WTC11 (cell line): ENCODE measurements around the gene BIVM. TPM values are rescaled to one million over a fixed set of nuclear protein-coding genes. Genes with fewer than 3 reads are reported as not detected.

Experiments used
- ATAC-seq: fragments of 200-7000 bp; cut with Tn5 transposase; 2 replicates; pipeline ENCODE4 v1.10.0; 2021; ENCODE audit warnings: mild to moderate bottlenecking, moderate library complexity
- CTCF ChIA-PET: fragments of 300-600 bp; sonication (Branson Sonifier 250); formaldehyde crosslinking; loops from one replicate; lab custom pipeline; 2021; ENCODE audit warnings: antibody characterized with exemption; lab: Charles Lee
- POLR2A ChIA-PET: fragments of 350-600 bp; sonication (Branson Sonifier 250); formaldehyde crosslinking; loops from one replicate; lab custom pipeline; 2021; ENCODE audit warnings: antibody characterized with exemption; lab: Charles Lee
- DNase-seq: peaks from one replicate; pipeline ENCODE4 v3.0.0; 2021; ENCODE audit warnings: low spot score
- H3K27ac Mint-ChIP-seq: 2 replicates; pipeline ENCODE4 v1.8.0; 2021; ENCODE audit warnings: mixed read lengths
- H3K27me3 Mint-ChIP-seq: 2 replicates; pipeline ENCODE4 v1.8.0; 2021; ENCODE audit warnings: low read depth, mild to moderate bottlenecking, moderate library complexity, mixed read lengths
- H3K36me3 Mint-ChIP-seq: 2 replicates; pipeline ENCODE4 v1.8.0; 2021; ENCODE audit warnings: mixed read lengths
- H3K4me1 Mint-ChIP-seq: 2 replicates; pipeline ENCODE4 v1.8.0; 2022; ENCODE audit warnings: mixed read lengths
- H3K4me3 Mint-ChIP-seq: 2 replicates; pipeline ENCODE4 v1.8.0; 2021; ENCODE audit warnings: mild to moderate bottlenecking, moderate library complexity, mixed read lengths
- H3K9me3 Mint-ChIP-seq: 2 replicates; pipeline ENCODE4 v1.8.0; 2021; ENCODE audit warnings: mixed read lengths
- FOXP1 ChIP-seq: sonication (generic); formaldehyde crosslinking; IDR thresholded peaks from 2 replicates; pipeline ENCODE4 v1.8.0; 2022; ENCODE audit warnings: missing genetic modification reagents, mild to moderate bottlenecking, moderate library complexity, borderline replicate concordance
- KAT7 ChIP-seq: sonication (generic); formaldehyde crosslinking; IDR thresholded peaks from 2 replicates; pipeline ENCODE4 v1.8.1; 2023; ENCODE audit warnings: missing genetic modification reagents, mild to moderate bottlenecking, borderline replicate concordance
- MXD4 ChIP-seq: fragments of 250-450 bp; sonication (Bioruptor Pico); IDR thresholded peaks from 2 replicates; pipeline ENCODE4 v1.8.0; 2021; ENCODE audit warnings: mild to moderate bottlenecking, moderate library complexity, borderline replicate concordance
- NFATC4 ChIP-seq: fragments of 250-450 bp; sonication (Bioruptor Pico); IDR thresholded peaks from 2 replicates; pipeline ENCODE4 v1.9.0; 2021; ENCODE audit warnings: mild to moderate bottlenecking
- NR2C2 ChIP-seq: sonication (generic); formaldehyde crosslinking; IDR thresholded peaks from 2 replicates; pipeline ENCODE4 v1.8.0; 2022; ENCODE audit warnings: mild to moderate bottlenecking, missing genetic modification reagents
- RORB ChIP-seq: fragments of 250-450 bp; sonication (Bioruptor Pico); IDR thresholded peaks from 2 replicates; pipeline ENCODE4 v1.9.0; 2021; ENCODE audit warnings: mild to moderate bottlenecking
- SMAD4 ChIP-seq: sonication (generic); formaldehyde crosslinking; IDR thresholded peaks from 2 replicates; pipeline ENCODE4 v1.8.0; 2022; ENCODE audit warnings: mild to moderate bottlenecking, missing genetic modification reagents
- ZNF219 ChIP-seq: sonication (generic); formaldehyde crosslinking; IDR thresholded peaks from 2 replicates; pipeline ENCODE4 v1.8.0; 2023; ENCODE audit warnings: missing genetic modification reagents, mild to moderate bottlenecking, borderline replicate concordance
- ZNF416 ChIP-seq: fragments of 250-450 bp; sonication (Bioruptor Pico); IDR thresholded peaks from 2 replicates; pipeline ENCODE4 v1.9.0; 2021; ENCODE audit warnings: mild to moderate bottlenecking, inconsistent platforms
- total RNA-seq: library from RNA; stranded (reverse); gene quantifications from 3 replicates; pipeline ENCODE4 v1.2.3, GENCODE V29; 2021
- TF ChIP-seq, protein P1 (sequence below): fragments of 250-450 bp; sonication (Bioruptor Pico); conservative IDR thresholded peaks from 2 replicates; pipeline ENCODE4 v1.9.0; 2021; ENCODE audit warnings: mild to moderate bottlenecking
- TF ChIP-seq, protein P2 (sequence below): sonication (generic); formaldehyde crosslinking; IDR thresholded peaks from 2 replicates; pipeline ENCODE4 v1.8.1; 2023; ENCODE audit warnings: mild to moderate bottlenecking, missing genetic modification reagents, borderline replicate concordance
- TF ChIP-seq, protein P3 (sequence below): sonication (generic); formaldehyde crosslinking; IDR thresholded peaks from 2 replicates; pipeline ENCODE4 v1.8.0; 2023; ENCODE audit warnings: mild to moderate bottlenecking, missing genetic modification reagents
- TF ChIP-seq, protein P4 (sequence below): sonication (generic); formaldehyde crosslinking; IDR thresholded peaks from 2 replicates; pipeline ENCODE4 v1.8.1; 2023; ENCODE audit warnings: mild to moderate bottlenecking, missing genetic modification reagents
- TF ChIP-seq, protein P5 (sequence below): fragments of 250-450 bp; sonication (Bioruptor Pico); IDR thresholded peaks from 2 replicates; pipeline ENCODE4 v1.9.0; 2021; ENCODE audit warnings: mild to moderate bottlenecking
- TF ChIP-seq, protein P6 (sequence below): sonication (generic); formaldehyde crosslinking; IDR thresholded peaks from 2 replicates; pipeline ENCODE4 v1.8.1; 2022; ENCODE audit warnings: low read depth, missing genetic modification reagents, borderline replicate concordance

The BIVM gene
- total RNA-seq, 1 experiment from 2014 or later = 10.2 TPM

DNA sequence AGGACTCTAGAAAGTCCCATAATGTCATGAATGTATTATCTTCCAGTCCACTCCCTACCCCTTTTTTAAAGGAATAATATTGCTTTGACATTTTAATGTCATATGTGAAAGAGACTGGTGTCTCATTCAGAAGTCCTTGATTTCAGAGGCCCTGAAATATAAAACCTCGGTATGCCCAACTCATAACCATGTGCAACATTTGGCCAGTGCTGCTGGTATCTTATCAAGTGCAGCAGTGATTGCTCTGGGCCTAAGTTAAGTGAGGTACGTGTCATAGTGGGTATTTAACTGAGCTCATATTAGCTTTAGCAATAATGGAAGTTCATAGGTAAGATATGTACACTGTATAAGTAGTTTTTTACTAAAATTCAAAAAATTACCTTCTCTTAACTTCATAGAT is 40.1 kb upstream of the BIVM start:
- Mint-ChIP-seq H3K4me1 (peaks cover 6% of the 10 kb centered on the region; the same call in 1 of the 2 replicates), H3K27ac (no peak overlapping the region), H3K36me3 (no peaks in the 10 kb centered on the region), H3K9me3 (no peaks in the 10 kb centered on the region), H3K27me3 (no peaks in the 10 kb centered on the region; the same call in 1 of the 2 replicates), H3K4me3 (no peak overlapping the region)
- no peak for DNase-seq
- ChIA-PET CTCF (no interaction called here), POLR2A (no interaction called here)
- no peak for ATAC-seq
- TF ChIP-seq, protein P1, sequence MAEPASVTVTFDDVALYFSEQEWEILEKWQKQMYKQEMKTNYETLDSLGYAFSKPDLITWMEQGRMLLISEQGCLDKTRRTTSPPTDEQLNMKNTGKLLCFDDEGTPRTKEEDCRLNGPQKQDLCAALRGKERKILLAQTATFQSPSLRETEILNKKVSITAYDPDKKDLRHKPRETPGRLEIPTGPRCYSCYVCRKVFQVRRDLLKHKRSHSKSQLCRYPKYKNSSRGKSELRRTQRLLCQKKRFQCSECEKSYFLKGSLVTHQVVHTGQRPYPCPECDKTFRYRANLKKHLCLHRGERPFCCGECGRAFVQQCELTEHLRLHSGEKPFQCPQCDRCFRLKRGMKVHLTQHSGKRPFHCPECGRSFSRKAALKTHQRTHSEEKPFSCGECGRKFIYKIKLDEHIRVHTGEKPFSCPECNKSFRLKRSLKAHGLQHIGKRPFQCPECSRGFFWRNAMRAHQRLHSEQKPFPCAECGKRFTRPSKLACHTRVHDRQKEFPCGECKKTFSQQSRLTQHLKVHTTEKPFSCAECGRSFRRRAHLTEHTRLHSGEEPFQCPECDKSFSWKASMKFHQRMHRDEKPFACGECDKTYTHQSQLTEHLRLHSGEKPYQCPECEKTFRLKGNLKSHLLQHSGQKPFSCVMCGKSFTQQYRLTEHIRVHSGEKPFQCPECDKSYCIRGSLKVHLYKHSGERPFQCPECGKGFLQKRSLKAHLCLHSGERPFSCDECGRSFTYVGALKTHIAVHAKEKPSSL (CRISPR knock-in tag) = no peak
- TF ChIP-seq MXD4 (CRISPR knock-in tag) (no peak), KAT7 (CRISPR knock-in tag) (no peak), NFATC4 (CRISPR knock-in tag) (no peak), SMAD4 (no peak), RORB (no peak), ZNF416 (no peak), FOXP1 (no peak), ZNF219 (no peak), NR2C2 (CRISPR knock-in tag) (no peak)
- TF ChIP-seq, protein P2, sequence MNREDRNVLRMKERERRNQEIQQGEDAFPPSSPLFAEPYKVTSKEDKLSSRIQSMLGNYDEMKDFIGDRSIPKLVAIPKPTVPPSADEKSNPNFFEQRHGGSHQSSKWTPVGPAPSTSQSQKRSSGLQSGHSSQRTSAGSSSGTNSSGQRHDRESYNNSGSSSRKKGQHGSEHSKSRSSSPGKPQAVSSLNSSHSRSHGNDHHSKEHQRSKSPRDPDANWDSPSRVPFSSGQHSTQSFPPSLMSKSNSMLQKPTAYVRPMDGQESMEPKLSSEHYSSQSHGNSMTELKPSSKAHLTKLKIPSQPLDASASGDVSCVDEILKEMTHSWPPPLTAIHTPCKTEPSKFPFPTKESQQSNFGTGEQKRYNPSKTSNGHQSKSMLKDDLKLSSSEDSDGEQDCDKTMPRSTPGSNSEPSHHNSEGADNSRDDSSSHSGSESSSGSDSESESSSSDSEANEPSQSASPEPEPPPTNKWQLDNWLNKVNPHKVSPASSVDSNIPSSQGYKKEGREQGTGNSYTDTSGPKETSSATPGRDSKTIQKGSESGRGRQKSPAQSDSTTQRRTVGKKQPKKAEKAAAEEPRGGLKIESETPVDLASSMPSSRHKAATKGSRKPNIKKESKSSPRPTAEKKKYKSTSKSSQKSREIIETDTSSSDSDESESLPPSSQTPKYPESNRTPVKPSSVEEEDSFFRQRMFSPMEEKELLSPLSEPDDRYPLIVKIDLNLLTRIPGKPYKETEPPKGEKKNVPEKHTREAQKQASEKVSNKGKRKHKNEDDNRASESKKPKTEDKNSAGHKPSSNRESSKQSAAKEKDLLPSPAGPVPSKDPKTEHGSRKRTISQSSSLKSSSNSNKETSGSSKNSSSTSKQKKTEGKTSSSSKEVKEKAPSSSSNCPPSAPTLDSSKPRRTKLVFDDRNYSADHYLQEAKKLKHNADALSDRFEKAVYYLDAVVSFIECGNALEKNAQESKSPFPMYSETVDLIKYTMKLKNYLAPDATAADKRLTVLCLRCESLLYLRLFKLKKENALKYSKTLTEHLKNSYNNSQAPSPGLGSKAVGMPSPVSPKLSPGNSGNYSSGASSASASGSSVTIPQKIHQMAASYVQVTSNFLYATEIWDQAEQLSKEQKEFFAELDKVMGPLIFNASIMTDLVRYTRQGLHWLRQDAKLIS (CRISPR knock-in tag) = no peak
- TF ChIP-seq, protein P3, sequence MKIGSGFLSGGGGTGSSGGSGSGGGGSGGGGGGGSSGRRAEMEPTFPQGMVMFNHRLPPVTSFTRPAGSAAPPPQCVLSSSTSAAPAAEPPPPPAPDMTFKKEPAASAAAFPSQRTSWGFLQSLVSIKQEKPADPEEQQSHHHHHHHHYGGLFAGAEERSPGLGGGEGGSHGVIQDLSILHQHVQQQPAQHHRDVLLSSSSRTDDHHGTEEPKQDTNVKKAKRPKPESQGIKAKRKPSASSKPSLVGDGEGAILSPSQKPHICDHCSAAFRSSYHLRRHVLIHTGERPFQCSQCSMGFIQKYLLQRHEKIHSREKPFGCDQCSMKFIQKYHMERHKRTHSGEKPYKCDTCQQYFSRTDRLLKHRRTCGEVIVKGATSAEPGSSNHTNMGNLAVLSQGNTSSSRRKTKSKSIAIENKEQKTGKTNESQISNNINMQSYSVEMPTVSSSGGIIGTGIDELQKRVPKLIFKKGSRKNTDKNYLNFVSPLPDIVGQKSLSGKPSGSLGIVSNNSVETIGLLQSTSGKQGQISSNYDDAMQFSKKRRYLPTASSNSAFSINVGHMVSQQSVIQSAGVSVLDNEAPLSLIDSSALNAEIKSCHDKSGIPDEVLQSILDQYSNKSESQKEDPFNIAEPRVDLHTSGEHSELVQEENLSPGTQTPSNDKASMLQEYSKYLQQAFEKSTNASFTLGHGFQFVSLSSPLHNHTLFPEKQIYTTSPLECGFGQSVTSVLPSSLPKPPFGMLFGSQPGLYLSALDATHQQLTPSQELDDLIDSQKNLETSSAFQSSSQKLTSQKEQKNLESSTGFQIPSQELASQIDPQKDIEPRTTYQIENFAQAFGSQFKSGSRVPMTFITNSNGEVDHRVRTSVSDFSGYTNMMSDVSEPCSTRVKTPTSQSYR (CRISPR knock-in tag) = no peak
- TF ChIP-seq, protein P4, sequence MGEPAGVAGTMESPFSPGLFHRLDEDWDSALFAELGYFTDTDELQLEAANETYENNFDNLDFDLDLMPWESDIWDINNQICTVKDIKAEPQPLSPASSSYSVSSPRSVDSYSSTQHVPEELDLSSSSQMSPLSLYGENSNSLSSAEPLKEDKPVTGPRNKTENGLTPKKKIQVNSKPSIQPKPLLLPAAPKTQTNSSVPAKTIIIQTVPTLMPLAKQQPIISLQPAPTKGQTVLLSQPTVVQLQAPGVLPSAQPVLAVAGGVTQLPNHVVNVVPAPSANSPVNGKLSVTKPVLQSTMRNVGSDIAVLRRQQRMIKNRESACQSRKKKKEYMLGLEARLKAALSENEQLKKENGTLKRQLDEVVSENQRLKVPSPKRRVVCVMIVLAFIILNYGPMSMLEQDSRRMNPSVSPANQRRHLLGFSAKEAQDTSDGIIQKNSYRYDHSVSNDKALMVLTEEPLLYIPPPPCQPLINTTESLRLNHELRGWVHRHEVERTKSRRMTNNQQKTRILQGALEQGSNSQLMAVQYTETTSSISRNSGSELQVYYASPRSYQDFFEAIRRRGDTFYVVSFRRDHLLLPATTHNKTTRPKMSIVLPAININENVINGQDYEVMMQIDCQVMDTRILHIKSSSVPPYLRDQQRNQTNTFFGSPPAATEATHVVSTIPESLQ (CRISPR knock-in tag) = no peak
- TF ChIP-seq, protein P5, sequence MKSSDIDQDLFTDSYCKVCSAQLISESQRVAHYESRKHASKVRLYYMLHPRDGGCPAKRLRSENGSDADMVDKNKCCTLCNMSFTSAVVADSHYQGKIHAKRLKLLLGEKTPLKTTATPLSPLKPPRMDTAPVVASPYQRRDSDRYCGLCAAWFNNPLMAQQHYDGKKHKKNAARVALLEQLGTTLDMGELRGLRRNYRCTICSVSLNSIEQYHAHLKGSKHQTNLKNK (CRISPR knock-in tag) = no peak
- TF ChIP-seq, protein P6, sequence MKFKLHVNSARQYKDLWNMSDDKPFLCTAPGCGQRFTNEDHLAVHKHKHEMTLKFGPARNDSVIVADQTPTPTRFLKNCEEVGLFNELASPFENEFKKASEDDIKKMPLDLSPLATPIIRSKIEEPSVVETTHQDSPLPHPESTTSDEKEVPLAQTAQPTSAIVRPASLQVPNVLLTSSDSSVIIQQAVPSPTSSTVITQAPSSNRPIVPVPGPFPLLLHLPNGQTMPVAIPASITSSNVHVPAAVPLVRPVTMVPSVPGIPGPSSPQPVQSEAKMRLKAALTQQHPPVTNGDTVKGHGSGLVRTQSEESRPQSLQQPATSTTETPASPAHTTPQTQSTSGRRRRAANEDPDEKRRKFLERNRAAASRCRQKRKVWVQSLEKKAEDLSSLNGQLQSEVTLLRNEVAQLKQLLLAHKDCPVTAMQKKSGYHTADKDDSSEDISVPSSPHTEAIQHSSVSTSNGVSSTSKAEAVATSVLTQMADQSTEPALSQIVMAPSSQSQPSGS (CRISPR knock-in tag) = no peak
